NCI-H1092 (cell line): ENCODE data around the gene CIROP.

ENCODE experiments used
- DNase-seq: peaks from one replicate; lab custom pipeline; 2025; lab: John Stamatoyannopoulos, UW

The CIROP gene

GRCh38 chr14:23051141-23052057 is 53.4 kb downstream of the CIROP start:
- no peak for DNase-seq
